ENCODE data around the gene SPTBN5. TPM values are rescaled to one million over a fixed set of nuclear protein-coding genes. Genes with fewer than 3 reads are reported as not detected.

SPTBN5 gene
- total and polyA plus RNA-seq, 3 donors from 2014 or later: 1.4 to 3.1 (median 1.4) TPM

DNA sequence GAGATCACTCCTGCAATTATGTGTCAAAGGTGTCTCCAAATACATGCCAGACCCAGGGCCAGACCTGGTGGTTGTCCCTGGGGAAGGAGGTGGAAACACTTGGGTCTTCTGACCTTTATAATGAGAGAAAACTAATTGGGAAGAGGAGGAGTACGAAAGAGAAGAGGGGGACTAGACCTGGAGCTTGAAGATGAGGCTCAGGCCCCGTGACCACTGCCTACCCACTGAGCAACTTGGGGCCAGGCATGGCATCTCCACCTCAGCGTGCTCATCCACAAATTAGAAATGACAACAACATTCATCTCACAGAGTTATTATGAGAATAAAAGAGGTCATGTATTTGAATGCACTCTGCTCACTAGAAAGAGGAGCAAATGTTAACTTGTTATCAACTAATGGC, 19.4 kb upstream of the SPTBN5 start:
- H3K4me1 ChIP-seq: peaks cover 11% of the 10 kb centered on the region
- no peaks in the 10 kb centered on the region for H3K9me3 ChIP-seq
- H3K4me3 ChIP-seq: no peak overlapping the region
- H3K27me3 ChIP-seq: no peaks in the 10 kb centered on the region
- no peak for DNase-seq
- TF ChIP-seq, protein P1, sequence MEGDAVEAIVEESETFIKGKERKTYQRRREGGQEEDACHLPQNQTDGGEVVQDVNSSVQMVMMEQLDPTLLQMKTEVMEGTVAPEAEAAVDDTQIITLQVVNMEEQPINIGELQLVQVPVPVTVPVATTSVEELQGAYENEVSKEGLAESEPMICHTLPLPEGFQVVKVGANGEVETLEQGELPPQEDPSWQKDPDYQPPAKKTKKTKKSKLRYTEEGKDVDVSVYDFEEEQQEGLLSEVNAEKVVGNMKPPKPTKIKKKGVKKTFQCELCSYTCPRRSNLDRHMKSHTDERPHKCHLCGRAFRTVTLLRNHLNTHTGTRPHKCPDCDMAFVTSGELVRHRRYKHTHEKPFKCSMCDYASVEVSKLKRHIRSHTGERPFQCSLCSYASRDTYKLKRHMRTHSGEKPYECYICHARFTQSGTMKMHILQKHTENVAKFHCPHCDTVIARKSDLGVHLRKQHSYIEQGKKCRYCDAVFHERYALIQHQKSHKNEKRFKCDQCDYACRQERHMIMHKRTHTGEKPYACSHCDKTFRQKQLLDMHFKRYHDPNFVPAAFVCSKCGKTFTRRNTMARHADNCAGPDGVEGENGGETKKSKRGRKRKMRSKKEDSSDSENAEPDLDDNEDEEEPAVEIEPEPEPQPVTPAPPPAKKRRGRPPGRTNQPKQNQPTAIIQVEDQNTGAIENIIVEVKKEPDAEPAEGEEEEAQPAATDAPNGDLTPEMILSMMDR (IDR thresholded peaks at IDR 0.05): no peak
- TF ChIP-seq POLR2A (IDR thresholded peaks at IDR 0.05): no peak
- no peaks in the 10 kb centered on the region for H3K36me3 ChIP-seq (ENCODE audit: low read depth, missing control alignments)
- intact Hi-C loops (cut with DNase I; ENCODE audit: low total_unique reads): no loop called here
- WGBS, 2 donors: 96 to 98% methylated on average over 3 of the region's 3 CpGs
- no peak overlapping the region for H3K27ac ChIP-seq

DNA sequence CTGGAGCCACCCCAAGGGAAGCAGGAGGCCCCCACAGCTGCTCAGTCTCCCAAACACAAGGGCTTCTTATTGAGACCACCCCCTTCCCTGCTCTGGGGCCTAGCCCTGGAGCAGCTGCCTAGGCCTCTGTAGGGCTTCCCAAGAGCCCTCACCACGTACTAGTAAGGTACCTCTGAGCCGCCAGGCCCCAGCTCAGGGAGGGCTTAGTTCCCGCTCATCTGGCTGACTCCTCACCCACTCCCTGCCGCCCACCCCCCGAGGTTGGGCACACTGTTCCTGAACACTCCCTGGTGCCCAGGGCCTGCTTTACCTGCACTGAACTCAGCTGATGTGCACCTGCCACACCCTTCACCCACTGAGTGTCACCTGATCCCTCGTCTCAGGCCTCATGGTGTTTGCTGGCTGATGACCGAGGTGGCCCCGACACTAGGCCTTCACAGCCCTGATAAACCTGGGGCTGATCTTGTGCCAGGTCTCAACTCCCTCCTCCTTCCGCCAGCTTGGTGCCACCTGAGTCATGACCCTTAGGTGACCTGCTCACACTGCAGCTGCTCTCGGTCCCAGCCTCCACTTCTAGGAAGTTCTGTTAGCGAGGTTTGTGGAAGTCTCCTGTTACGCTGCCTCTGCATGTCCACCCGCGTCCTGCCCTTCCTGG, 18.0 kb upstream of the SPTBN5 start:
- DNase-seq: no peak
- Histone ChIP-seq H3K9me3 (no peaks in the 10 kb centered on the region), H3K4me1 (no peaks in the 10 kb centered on the region), H3K27me3 (no peaks in the 10 kb centered on the region), H3K36me3 (ENCODE audit: low read depth, missing control alignments) (no peaks in the 10 kb centered on the region), H3K27ac (no peak overlapping the region), H3K4me3 (no peak overlapping the region)
- intact Hi-C loops (cut with DNase I; ENCODE audit: low total_unique reads): no loop called here
- no peak for TF ChIP-seq POLR2A (IDR thresholded peaks at IDR 0.05)
- TF ChIP-seq, protein P1 (IDR thresholded peaks at IDR 0.05): no peak
- WGBS, 2 donors: 91 to 96% methylated on average over 13 to 14 of the region's 14 CpGs

DNA sequence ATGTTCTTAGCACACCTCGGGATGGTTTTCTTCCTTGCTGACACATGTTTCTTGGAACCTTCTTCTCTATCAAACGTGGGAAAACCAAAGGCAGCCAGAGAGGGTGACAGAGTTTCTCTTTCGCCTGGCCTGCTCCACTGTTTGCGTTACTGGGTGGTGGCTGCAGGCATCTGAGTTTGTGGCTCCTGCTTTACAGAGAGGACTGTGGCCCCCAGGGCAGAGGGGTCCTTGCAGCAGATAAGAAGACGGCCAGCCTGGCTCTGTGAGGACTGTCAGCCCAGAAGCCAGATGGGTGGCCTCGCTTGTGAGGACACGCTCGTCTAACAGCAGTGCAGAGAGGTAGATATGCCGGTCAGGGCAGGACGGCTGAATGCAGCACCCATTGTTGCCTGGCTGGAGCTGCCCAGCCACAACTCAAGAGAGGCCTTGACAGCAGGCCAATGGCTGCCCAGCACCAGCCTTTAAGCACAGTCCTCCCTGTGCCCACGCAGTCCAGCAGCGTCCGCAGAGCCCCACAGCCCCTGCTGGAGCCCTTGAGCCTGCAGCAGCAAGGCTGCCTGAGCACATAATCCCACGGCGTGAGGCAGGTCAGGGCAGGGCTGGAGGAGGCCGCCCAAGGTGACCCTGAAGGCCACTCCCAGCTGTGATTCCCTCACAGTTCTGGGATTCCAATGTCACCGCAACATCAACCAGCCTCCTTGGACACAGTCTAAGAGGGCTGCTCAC, 15.0 kb upstream of the SPTBN5 start:
- H3K9me3 ChIP-seq: no peaks in the 10 kb centered on the region
- DNase-seq: no peak

DNA sequence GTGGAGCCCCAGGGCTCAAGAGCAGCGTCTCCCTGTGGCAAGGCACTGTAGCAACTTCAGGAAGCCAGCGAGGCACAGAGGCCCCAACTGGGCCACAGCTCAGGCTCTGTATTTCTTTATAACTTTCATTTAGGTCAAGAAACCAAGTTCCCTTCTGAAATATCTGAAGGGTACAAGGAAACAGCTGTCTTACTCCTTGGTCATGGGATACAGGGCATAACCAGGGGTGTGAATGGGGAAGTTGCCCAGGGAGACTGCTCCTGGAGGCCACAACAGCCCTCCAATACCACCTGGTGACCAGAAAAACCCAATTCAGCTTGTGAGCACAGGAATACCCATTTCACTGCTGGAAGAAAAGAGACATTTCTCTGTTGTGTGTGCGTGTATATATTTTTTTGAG, 13.3 kb upstream of the SPTBN5 start:
- no peak overlapping the region for H3K4me3 ChIP-seq
- H3K27me3 ChIP-seq: no peaks in the 10 kb centered on the region
- H3K27ac ChIP-seq: no peak overlapping the region
- no peaks in the 10 kb centered on the region for H3K9me3 ChIP-seq
- WGBS, 2 donors: 60 to 90% methylated on average over 3 of the region's 3 CpGs
- no peak for DNase-seq
- no peak for TF ChIP-seq POLR2A (IDR thresholded peaks at IDR 0.05)
- TF ChIP-seq, protein P1 (IDR thresholded peaks at IDR 0.05): no peak
- H3K36me3 ChIP-seq (ENCODE audit: low read depth, missing control alignments): no peaks in the 10 kb centered on the region
- peaks cover 3% of the 10 kb centered on the region for H3K4me1 ChIP-seq
- intact Hi-C loops (cut with DNase I; ENCODE audit: low total_unique reads): no loop called here

More for the DNA sequence above, 15.0 kb upstream of the SPTBN5 start:
- H3K36me3 ChIP-seq (ENCODE audit: low read depth, missing control alignments): no peaks in the 10 kb centered on the region
- no peaks in the 10 kb centered on the region for H3K27me3 ChIP-seq
- 71 to 87% methylated on average over 11 to 17 of the region's 17 CpGs for WGBS, 2 donors
- intact Hi-C loops (cut with DNase I; ENCODE audit: low total_unique reads): no loop called here
- no peak overlapping the region for H3K4me3 ChIP-seq
- no peak overlapping the region for H3K27ac ChIP-seq
- no peak for TF ChIP-seq POLR2A (IDR thresholded peaks at IDR 0.05)
- TF ChIP-seq, protein P1 (IDR thresholded peaks at IDR 0.05): no peak
- H3K4me1 ChIP-seq: peaks cover 3% of the 10 kb centered on the region

Data from testis (tissue), 3 donors.